Parathyroid adenoma (tissue), 2 donors: ENCODE measurements around the gene PLD4.

Experiments used
- H2AFZ ChIP-seq: fragments of 300-600 bp; sonication (generic); one replicate; pipeline ENCODE4 v1.7.0; 2017; ENCODE audit warnings: antibody characterized with exemption, mild to moderate bottlenecking
- H3K27ac ChIP-seq: fragments of 300-600 bp; sonication (generic); one replicate; pipeline ENCODE4 v1.7.0; 2017
- H3K27me3 ChIP-seq: fragments of 300-600 bp; sonication (generic); one replicate; pipeline ENCODE4 v1.7.0; 2017; ENCODE audit warnings: low read length; ENCODE audit not compliant: control insufficient read depth, insufficient read depth
- H3K36me3 ChIP-seq: fragments of 300-600 bp; sonication (generic); one replicate; pipeline ENCODE4 v1.7.0; 2017; ENCODE audit warnings: low read length; ENCODE audit not compliant: control insufficient read depth, insufficient read depth
- H3K4me1 ChIP-seq: fragments of 300-600 bp; sonication (generic); one replicate; pipeline ENCODE4 v1.7.0; 2017; ENCODE audit warnings: control low read depth
- H3K4me2 ChIP-seq: fragments of 300-600 bp; sonication (generic); one replicate; pipeline ENCODE4 v1.7.0; 2017; ENCODE audit warnings: low read length
- H3K4me3 ChIP-seq: fragments of 300-600 bp; sonication (generic); one replicate; pipeline ENCODE4 v1.7.0; 2017; ENCODE audit warnings: low read depth, low read length
- H3K79me2 ChIP-seq: fragments of 300-600 bp; sonication (generic); one replicate; pipeline ENCODE4 v1.7.0; 2017; ENCODE audit warnings: control low read depth
- H3K9ac ChIP-seq: fragments of 300-600 bp; sonication (generic); one replicate; pipeline ENCODE4 v1.7.0; 2017; ENCODE audit warnings: mild to moderate bottlenecking
- H3K9me3 ChIP-seq: fragments of 300-600 bp; sonication (generic); one replicate; pipeline ENCODE4 v1.7.0; 2017; ENCODE audit warnings: low read length; ENCODE audit not compliant: control insufficient read depth
- TF ChIP-seq, protein P1 (sequence below): fragments of 300-600 bp; sonication (generic); IDR thresholded peaks from one replicate; pipeline ENCODE4 v1.7.0; 2017; ENCODE audit warnings: antibody characterized with exemption, mild to moderate bottlenecking
- donor health status: primary hyperparathyroidism.

PLD4 gene

DNA sequence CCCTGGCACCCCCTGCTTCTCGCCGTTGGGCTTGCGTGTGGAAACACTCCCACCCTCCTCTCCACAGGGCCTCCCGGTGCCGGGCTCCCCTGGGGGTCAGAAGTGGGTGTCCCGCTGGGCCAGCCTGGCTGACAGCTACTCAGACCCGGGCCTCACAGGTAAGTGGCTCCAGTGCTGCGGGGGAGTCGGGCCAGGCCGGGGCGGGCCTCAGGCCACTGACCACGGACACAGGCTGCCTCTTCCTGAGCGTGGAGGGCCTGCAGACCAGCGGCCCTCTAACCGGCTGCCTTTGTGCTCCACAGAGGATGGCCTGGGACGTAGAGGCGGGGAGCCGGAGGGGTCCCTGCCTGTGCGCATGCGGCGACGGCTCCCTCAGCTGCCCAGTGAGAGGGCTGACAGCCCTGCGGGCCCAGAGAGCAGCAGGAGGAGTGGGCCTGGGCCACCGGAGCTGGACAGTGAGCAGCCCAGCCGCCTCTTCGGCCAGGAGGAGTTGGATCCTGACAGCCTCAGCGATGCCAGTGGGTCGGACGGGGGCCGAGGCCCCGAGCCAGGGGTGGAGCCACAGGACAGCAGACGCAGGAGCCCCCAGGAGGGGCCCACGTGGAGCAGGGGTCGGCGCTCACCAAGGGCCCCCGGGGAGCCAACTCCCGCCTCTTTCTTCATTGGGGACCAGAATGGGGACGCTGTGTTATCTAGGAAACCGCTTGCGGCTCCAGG is 38.5 kb upstream of the PLD4 start:
- no peaks in the 10 kb centered on the region for H3K9me3 ChIP-seq
- H3K9ac ChIP-seq = no peak overlapping the region
- no peaks in the 10 kb centered on the region for H3K79me2 ChIP-seq
- no peaks in the 10 kb centered on the region for H3K4me1 ChIP-seq
- no peaks in the 10 kb centered on the region for H3K27me3 ChIP-seq
- H3K36me3 ChIP-seq = no peaks in the 10 kb centered on the region
- H3K4me3 ChIP-seq = no peak overlapping the region
- no peak overlapping the region for H3K4me2 ChIP-seq
- TF ChIP-seq, protein P1, sequence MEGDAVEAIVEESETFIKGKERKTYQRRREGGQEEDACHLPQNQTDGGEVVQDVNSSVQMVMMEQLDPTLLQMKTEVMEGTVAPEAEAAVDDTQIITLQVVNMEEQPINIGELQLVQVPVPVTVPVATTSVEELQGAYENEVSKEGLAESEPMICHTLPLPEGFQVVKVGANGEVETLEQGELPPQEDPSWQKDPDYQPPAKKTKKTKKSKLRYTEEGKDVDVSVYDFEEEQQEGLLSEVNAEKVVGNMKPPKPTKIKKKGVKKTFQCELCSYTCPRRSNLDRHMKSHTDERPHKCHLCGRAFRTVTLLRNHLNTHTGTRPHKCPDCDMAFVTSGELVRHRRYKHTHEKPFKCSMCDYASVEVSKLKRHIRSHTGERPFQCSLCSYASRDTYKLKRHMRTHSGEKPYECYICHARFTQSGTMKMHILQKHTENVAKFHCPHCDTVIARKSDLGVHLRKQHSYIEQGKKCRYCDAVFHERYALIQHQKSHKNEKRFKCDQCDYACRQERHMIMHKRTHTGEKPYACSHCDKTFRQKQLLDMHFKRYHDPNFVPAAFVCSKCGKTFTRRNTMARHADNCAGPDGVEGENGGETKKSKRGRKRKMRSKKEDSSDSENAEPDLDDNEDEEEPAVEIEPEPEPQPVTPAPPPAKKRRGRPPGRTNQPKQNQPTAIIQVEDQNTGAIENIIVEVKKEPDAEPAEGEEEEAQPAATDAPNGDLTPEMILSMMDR = no peak
- no peak overlapping the region for H2AFZ ChIP-seq
- H3K27ac ChIP-seq = no peak overlapping the region

DNA sequence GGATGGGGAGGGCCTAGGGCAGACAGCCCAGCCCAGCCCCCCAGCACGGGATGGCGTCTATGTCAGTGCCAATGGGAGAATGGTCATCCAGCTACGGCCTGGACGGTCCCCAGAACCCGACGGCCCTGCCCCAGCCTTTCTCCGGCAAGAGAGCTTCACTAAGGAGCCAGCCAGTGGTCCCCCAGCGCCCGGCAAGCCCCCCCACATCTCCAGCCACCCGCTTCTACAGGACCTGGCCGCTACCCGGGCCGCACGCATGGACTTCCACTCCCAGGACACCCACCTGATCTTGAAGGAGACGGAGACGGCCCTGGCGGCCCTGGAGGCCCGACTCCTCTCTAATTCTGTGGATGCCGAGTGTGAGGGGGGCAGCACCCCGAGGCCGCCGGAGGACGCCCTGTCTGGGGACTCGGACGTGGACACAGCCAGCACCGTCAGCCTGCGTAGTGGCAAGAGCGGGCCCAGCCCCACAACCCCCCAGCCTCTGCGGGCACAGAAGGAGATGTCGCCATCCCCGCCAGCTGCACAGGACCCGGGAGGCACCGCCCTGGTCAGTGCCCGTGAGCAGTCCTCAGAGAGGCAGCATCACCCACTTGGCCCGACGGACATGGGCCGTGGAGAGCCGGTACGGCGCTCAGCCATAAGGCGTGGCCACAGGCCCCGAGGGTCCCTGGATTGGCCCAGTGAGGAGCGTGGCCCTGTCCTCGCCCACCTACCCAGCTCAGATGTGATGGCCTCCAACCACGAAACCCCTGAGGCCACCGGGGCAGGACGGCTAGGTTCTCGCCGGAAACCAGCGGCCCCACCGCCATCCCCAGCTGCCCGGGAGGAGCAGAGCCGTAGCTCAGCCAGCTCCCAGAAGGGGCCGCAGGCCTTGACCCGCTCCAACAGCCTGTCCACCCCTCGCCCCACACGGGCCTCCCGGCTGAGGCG is 37.7 kb upstream of the PLD4 start:
- Histone ChIP-seq H3K4me3 (no peak overlapping the region), H3K27ac (no peak overlapping the region), H3K4me2 (no peak overlapping the region), H3K9me3 (no peaks in the 10 kb centered on the region), H3K9ac (no peak overlapping the region), H3K79me2 (no peaks in the 10 kb centered on the region), H3K27me3 (no peaks in the 10 kb centered on the region), H3K36me3 (no peaks in the 10 kb centered on the region), H2AFZ (no peak overlapping the region), H3K4me1 (no peaks in the 10 kb centered on the region)
- TF ChIP-seq, protein P1 = no peak

DNA sequence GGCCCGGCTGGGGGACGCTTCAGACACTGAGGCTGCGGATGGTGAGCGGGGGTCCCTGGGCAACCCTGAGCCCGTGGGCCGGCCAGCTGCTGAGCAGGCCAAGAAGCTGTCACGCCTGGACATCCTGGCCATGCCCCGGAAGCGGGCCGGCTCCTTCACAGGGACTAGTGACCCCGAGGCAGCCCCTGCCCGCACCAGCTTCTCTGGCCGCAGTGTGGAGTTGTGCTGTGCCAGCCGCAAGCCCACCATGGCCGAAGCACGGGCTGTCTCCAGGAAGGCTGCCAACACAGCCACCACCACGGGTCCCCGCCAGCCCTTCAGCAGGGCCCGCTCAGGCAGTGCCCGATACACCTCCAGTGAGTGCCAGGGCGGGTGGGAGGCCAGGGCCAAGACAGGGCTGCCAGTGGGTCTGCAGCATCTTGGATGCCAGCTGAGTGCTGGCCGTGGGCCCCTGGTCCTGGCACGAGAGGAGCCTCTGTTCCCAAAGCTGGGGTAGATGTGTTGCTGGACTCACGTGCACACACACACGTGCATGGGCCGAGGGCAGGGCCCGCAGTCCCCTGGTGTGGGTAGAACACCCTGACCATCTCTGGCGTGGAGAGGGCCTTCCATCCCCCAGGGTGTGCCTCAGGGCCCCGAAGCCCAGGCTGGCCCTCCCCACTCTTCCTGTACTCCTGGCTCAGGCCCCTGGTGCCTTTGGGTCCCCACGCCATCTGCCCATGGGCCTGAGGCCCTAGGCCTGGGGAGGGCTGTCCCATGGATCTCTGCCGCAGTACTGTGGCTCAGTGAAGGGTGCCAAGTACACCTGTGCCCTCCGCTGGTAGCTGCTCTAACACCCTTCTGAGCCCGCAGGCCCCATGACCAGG is 36.8 kb upstream of the PLD4 start:
- no peak overlapping the region for H3K4me3 ChIP-seq
- H3K4me1 ChIP-seq = no peaks in the 10 kb centered on the region
- H3K79me2 ChIP-seq = no peaks in the 10 kb centered on the region
- H2AFZ ChIP-seq = no peak overlapping the region
- no peak overlapping the region for H3K4me2 ChIP-seq
- no peak overlapping the region for H3K27ac ChIP-seq
- TF ChIP-seq, protein P1 = no peak
- no peaks in the 10 kb centered on the region for H3K27me3 ChIP-seq
- no peak overlapping the region for H3K9ac ChIP-seq
- no peaks in the 10 kb centered on the region for H3K36me3 ChIP-seq
- no peaks in the 10 kb centered on the region for H3K9me3 ChIP-seq

DNA sequence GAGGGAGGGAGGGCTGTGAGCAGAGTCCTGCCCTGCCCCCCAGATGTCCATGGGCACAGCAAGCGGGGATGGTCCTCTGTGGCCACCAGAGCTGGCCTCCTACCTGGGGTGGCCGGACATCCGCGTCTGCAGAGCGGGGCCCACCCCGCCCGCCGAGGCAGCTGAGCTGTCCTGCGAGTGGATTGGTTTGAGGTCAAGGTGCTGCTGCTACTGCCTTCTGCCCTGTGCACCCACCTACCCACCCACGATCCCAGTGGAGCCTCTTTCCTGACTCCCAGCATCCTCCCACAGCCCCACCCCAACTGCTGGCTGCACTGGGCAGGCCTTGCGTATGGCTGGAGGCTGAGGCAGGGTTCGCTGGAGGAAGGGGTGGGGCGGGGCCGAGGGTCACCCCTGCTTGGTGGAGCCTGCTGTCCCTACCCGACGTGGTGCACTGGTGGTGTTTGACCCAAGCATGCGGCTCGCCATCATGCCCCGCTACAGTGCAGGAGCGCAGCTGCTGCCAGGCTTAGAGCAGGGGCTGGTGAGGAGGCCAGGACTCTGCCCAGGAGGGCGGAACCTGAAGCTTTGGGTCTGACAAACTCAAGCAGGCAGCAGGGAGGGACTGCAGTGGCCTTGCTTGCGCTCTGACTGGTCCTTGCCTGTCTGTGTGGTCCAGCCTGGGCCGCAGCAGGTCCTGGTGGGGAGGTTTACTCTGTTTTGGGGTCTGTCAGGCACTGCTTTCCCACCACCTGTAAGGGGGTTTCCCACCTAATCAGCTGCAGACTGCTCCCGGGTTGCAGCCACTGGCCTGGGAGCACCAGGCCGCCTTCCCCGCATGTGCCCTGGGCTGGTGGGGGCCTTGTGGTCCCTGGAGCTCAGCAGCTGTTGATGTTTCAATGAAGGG is 35.9 kb upstream of the PLD4 start:
- no peaks in the 10 kb centered on the region for H3K36me3 ChIP-seq
- no peaks in the 10 kb centered on the region for H3K27me3 ChIP-seq
- no peak overlapping the region for H3K27ac ChIP-seq
- no peaks in the 10 kb centered on the region for H3K79me2 ChIP-seq
- H2AFZ ChIP-seq = no peak overlapping the region
- H3K4me2 ChIP-seq = no peak overlapping the region
- no peaks in the 10 kb centered on the region for H3K4me1 ChIP-seq
- no peak overlapping the region for H3K9ac ChIP-seq
- no peaks in the 10 kb centered on the region for H3K9me3 ChIP-seq
- TF ChIP-seq, protein P1 = no peak
- H3K4me3 ChIP-seq = no peak overlapping the region
